Activated CD8-positive, alpha-beta T cell treated with anti-CD3 and anti-CD28 coated beads for 36 hours (primary cell): ENCODE results near the gene MBP. TPM values are rescaled to one million over a fixed set of nuclear protein-coding genes. Genes with fewer than 3 reads are reported as not detected.
A peak's percentile ranks its signal among the peaks of the same experiment; 100 is the strongest.

Experiments used
- ATAC-seq: fragments of 200-7000 bp; cut with Tn5 transposase; one replicate; pipeline ENCODE4 v1.10.0; 2021; ENCODE audit warnings: mild to moderate bottlenecking, moderate library complexity
- CTCF ChIA-PET: fragments of 350-600 bp; sonication (Branson Sonifier 250); formaldehyde crosslinking; loops from one replicate; lab custom pipeline; 2021; ENCODE audit warnings: antibody characterized with exemption; lab: Charles Lee
- POLR2A ChIA-PET: fragments of 350-600 bp; sonication (Branson Sonifier 250); formaldehyde crosslinking; loops from one replicate; lab custom pipeline; 2021; ENCODE audit warnings: antibody characterized with exemption; lab: Charles Lee
- DNase-seq: peaks from one replicate; pipeline ENCODE4 v3.0.0-alpha.2; 2020
- H3K27ac Mint-ChIP-seq: one replicate; pipeline ENCODE4 v1.8.0; 2021; ENCODE audit warnings: mild to moderate bottlenecking, mixed read lengths
- H3K27me3 Mint-ChIP-seq: one replicate; pipeline ENCODE4 v1.8.0; 2021; ENCODE audit warnings: mixed read lengths
- H3K36me3 Mint-ChIP-seq: one replicate; pipeline ENCODE4 v1.8.0; 2021; ENCODE audit warnings: low read depth, mixed read lengths
- H3K4me1 Mint-ChIP-seq: one replicate; pipeline ENCODE4 v1.8.0; 2021; ENCODE audit warnings: low read depth, mixed read lengths
- H3K4me3 Mint-ChIP-seq: one replicate; pipeline ENCODE4 v1.8.0; 2021; ENCODE audit warnings: mild to moderate bottlenecking, moderate library complexity, mixed read lengths
- H3K9me3 Mint-ChIP-seq: one replicate; pipeline ENCODE4 v1.8.0; 2021; ENCODE audit warnings: mixed read lengths
- CTCF ChIP-seq: fragments of 200-600 bp; IDR thresholded peaks from one replicate; pipeline ENCODE4 v1.8.0; 2022; ENCODE audit warnings: antibody characterized with exemption, mild to moderate bottlenecking
- intact Hi-C: fragments of 100-400 bp; cut with micrococcal nuclease; formaldehyde crosslinking; loops from one replicate; pipeline ENCODE4 v1.10.0; 2022
- total RNA-seq, 2 experiments: library from RNA; stranded (reverse); gene quantifications; one replicate each; pipeline ENCODE4 v1.2.3, GENCODE V29; 2021

The MBP gene
- total RNA-seq, 2 experiments from 2014 or later = 39.9 to 41.5 TPM

GRCh38 chr18:77077941-77078689, 54.5 kb downstream of the MBP start:
- Mint-ChIP-seq H3K9me3 (no peaks in the 10 kb centered on the region), H3K36me3 (peaks cover 21% of the 10 kb centered on the region), H3K27me3 (no peaks in the 10 kb centered on the region), H3K4me3 (no peak overlapping the region), H3K27ac (peak overlapping the region; percentile 1), H3K4me1 (peaks cover 68% of the 10 kb centered on the region)
- CTCF ChIA-PET = interaction anchor here (1.0 to 2.8 kb wide), 4 partner anchors 9 to 78 kb away, joined by 3 to 10 read pairs (median 4); no protein-coding TSS in a partner anchor
- intact Hi-C loops = no loop called here
- ATAC-seq = no peak
- no peak for TF ChIP-seq CTCF
- POLR2A ChIA-PET = no interaction called here
- DNase-seq = no peak

- Mint-ChIP-seq H3K9me3 (no peaks in the 10 kb centered on the region), H3K27me3 (no peaks in the 10 kb centered on the region), H3K4me1 (peaks cover 71% of the 10 kb centered on the region), H3K4me3 (no peak overlapping the region), H3K36me3 (peaks cover 19% of the 10 kb centered on the region), H3K27ac (no peak overlapping the region)
- ChIA-PET CTCF (interaction anchor here (1.8 to 2.8 kb wide), 2 partner anchors 8 to 14 kb away, joined by 5 to 10 read pairs; no protein-coding TSS in a partner anchor), POLR2A (no interaction called here)
- TF ChIP-seq CTCF = no peak
- intact Hi-C loops = no loop called here
- DNase-seq (no peak), ATAC-seq (no peak)
Observed at GRCh38 chr18:77077401-77077800, 55.2 kb downstream of the MBP start.

- no peak overlapping the region for H3K27ac Mint-ChIP-seq
- no peak overlapping the region for H3K4me3 Mint-ChIP-seq
- ATAC-seq (no peak), DNase-seq (no peak)
- TF ChIP-seq CTCF = no peak
- H3K9me3 Mint-ChIP-seq = no peaks in the 10 kb centered on the region
- intact Hi-C loops = no loop called here
- H3K27me3 Mint-ChIP-seq = no peaks in the 10 kb centered on the region
- ChIA-PET CTCF (interaction anchor here (0.9 to 1.9 kb wide), 2 partner anchors 15 to 136 kb away, joined by 3 to 5 read pairs; no protein-coding TSS in a partner anchor), POLR2A (no interaction called here)
- H3K36me3 Mint-ChIP-seq = peaks cover 21% of the 10 kb centered on the region
- peaks cover 74% of the 10 kb centered on the region for H3K4me1 Mint-ChIP-seq
Observed at GRCh38 chr18:77076111-77076510, 56.5 kb downstream of the MBP start.

GRCh38 chr18:77074431-77074830, 58.2 kb downstream of the MBP start:
- Mint-ChIP-seq H3K27ac (peak overlapping the region; percentile 35), H3K4me3 (no peak overlapping the region), H3K36me3 (peaks cover 24% of the 10 kb centered on the region), H3K9me3 (no peaks in the 10 kb centered on the region), H3K4me1 (peaks cover 79% of the 10 kb centered on the region), H3K27me3 (no peaks in the 10 kb centered on the region)
- ChIA-PET CTCF (interaction anchor here (1.3 to 1.9 kb wide), 2 partner anchors 47 to 138 kb away, joined by 5 read pairs; no protein-coding TSS in a partner anchor), POLR2A (interaction anchor here (0.6 to 1.2 kb wide), 3 partner anchors 11 to 28 kb away, joined by 3 to 5 read pairs (median 3); no protein-coding TSS in a partner anchor)
- ATAC-seq (no peak), DNase-seq (no peak)
- no peak for TF ChIP-seq CTCF
- intact Hi-C loops = no loop called here
